ENCODE results near the gene TRIM71. TPM values are rescaled to one million over a fixed set of nuclear protein-coding genes. Genes with fewer than 3 reads are reported as not detected.
"Not testable (repeated sequence)": the region's sequence is repeated elsewhere in the genome, so short reads cannot be mapped to it uniquely, and the experiment has no call there.

TRIM71 gene
- polyA plus RNA-seq, 1 donor from 2014 or later: not detected

- peaks cover 5% of the 10 kb centered on the region for H3K36me3 Mint-ChIP-seq
Measured at GRCh38 chr3:32922078-32922477, 104.3 kb downstream of the TRIM71 start.

GRCh38 chr3:32930161-32930560, 112.4 kb downstream of the TRIM71 start:
- Mint-ChIP-seq H3K27ac (no peak overlapping the region), H3K4me3 (no peak overlapping the region), H3K27me3 (peaks cover 9% of the 10 kb centered on the region), H3K9me3 (peaks cover 0 to 5% (median 4%) of the 10 kb centered on the region in 3 donors), H3K36me3 (peaks cover 6% of the 10 kb centered on the region), H3K4me1 (no peaks in the 10 kb centered on the region)

More at GRCh38 chr3:32922078-32922477, 104.3 kb downstream of the TRIM71 start:
- peaks cover 3% of the 10 kb centered on the region for H3K27me3 Mint-ChIP-seq
- peaks cover 0 to 10% (median 2%) of the 10 kb centered on the region in 3 donors for H3K9me3 Mint-ChIP-seq
- no peak overlapping the region for H3K27ac Mint-ChIP-seq
- no peaks in the 10 kb centered on the region for H3K4me1 Mint-ChIP-seq
- H3K4me3 Mint-ChIP-seq: no peak overlapping the region

GRCh38 chr3:32931273-32931672, 113.5 kb downstream of the TRIM71 start:
- H3K27me3 Mint-ChIP-seq, H3K36me3 Mint-ChIP-seq: not testable (repeated sequence)

GRCh38 chr3:32934150-32934742, 116.4 kb downstream of the TRIM71 start:
- no peak overlapping the region for H3K27ac Mint-ChIP-seq
- H3K36me3 Mint-ChIP-seq: peaks cover 3% of the 10 kb centered on the region
- H3K4me3 Mint-ChIP-seq: no peak overlapping the region
- H3K4me1 Mint-ChIP-seq: no peaks in the 10 kb centered on the region
- H3K27me3 Mint-ChIP-seq: peaks cover 5% of the 10 kb centered on the region
- H3K9me3 Mint-ChIP-seq: peaks cover 0 to 5% (median 4%) of the 10 kb centered on the region in 3 donors

More at GRCh38 chr3:32931273-32931672, 113.5 kb downstream of the TRIM71 start:
- H3K4me3 Mint-ChIP-seq, H3K4me1 Mint-ChIP-seq, H3K9me3 Mint-ChIP-seq, H3K27ac Mint-ChIP-seq: not testable (repeated sequence)

GRCh38 chr3:32937331-32937730, 119.5 kb downstream of the TRIM71 start:
- Mint-ChIP-seq H3K27me3 (no peaks in the 10 kb centered on the region), H3K4me3 (no peak overlapping the region), H3K27ac (no peak overlapping the region), H3K9me3 (no peaks in the 10 kb centered on the region), H3K4me1 (no peaks in the 10 kb centered on the region), H3K36me3 (no peaks in the 10 kb centered on the region)

- not testable (repeated sequence) for H3K4me1 Mint-ChIP-seq, H3K9me3 Mint-ChIP-seq, H3K27ac Mint-ChIP-seq, H3K27me3 Mint-ChIP-seq, H3K36me3 Mint-ChIP-seq, H3K4me3 Mint-ChIP-seq
Measured at GRCh38 chr3:32939531-32940284, 121.9 kb downstream of the TRIM71 start.

GRCh38 chr3:32940726-32941125, 122.9 kb downstream of the TRIM71 start:
- H3K27me3 Mint-ChIP-seq: no peaks in the 10 kb centered on the region
- no peaks in the 10 kb centered on the region for H3K4me1 Mint-ChIP-seq
- H3K27ac Mint-ChIP-seq: no peak overlapping the region
- no peaks in the 10 kb centered on the region for H3K36me3 Mint-ChIP-seq
- H3K4me3 Mint-ChIP-seq: no peak overlapping the region
- H3K9me3 Mint-ChIP-seq: no peaks in the 10 kb centered on the region

- Mint-ChIP-seq H3K4me1 (peaks cover 0 to 3% (median 3%) of the 10 kb centered on the region in 3 donors), H3K27ac (no peak overlapping the region), H3K9me3 (no peaks in the 10 kb centered on the region), H3K36me3 (peaks cover 2% of the 10 kb centered on the region), H3K27me3 (no peaks in the 10 kb centered on the region), H3K4me3 (no peak overlapping the region)
Measured at GRCh38 chr3:32945136-32945535, 127.3 kb downstream of the TRIM71 start.

GRCh38 chr3:32945598-32945997, 127.8 kb downstream of the TRIM71 start:
- H3K4me1 Mint-ChIP-seq, H3K36me3 Mint-ChIP-seq, H3K27me3 Mint-ChIP-seq, H3K9me3 Mint-ChIP-seq, H3K4me3 Mint-ChIP-seq: not testable (repeated sequence)
- H3K27ac Mint-ChIP-seq: peak overlapping the region in 2 of 3 donors; percentile 46 to 47

GRCh38 chr3:32946973-32947788, 129.4 kb downstream of the TRIM71 start:
- Mint-ChIP-seq H3K36me3 (peaks cover 2% of the 10 kb centered on the region), H3K4me3 (no peak overlapping the region), H3K9me3 (no peaks in the 10 kb centered on the region), H3K27me3 (no peaks in the 10 kb centered on the region), H3K27ac (peak overlapping the region in 1 of 3 donors; percentile 16), H3K4me1 (peaks cover 0 to 10% (median 9%) of the 10 kb centered on the region in 3 donors)

Other genes with a start within 250 kb of the TRIM71 start
- 24.6 TPM for gene DYNC1LI1, start 247.1 kb upstream of the TRIM71 start, polyA plus RNA-seq
- 23.1 TPM for gene CNOT10, start 132.8 kb upstream of the TRIM71 start, polyA plus RNA-seq
- gene CCR4, start 133.6 kb downstream of the TRIM71 start, polyA plus RNA-seq: not detected

All from IgD-negative memory B cell (primary cell).